ENCODE measurements around the gene SOX6.
A peak's percentile ranks its signal among the peaks of the same experiment; 100 is the strongest.
"Not testable (repeated sequence)": the region's sequence is repeated elsewhere in the genome, so short reads cannot be mapped to it uniquely, and the experiment has no call there.

Gene SOX6

DNA sequence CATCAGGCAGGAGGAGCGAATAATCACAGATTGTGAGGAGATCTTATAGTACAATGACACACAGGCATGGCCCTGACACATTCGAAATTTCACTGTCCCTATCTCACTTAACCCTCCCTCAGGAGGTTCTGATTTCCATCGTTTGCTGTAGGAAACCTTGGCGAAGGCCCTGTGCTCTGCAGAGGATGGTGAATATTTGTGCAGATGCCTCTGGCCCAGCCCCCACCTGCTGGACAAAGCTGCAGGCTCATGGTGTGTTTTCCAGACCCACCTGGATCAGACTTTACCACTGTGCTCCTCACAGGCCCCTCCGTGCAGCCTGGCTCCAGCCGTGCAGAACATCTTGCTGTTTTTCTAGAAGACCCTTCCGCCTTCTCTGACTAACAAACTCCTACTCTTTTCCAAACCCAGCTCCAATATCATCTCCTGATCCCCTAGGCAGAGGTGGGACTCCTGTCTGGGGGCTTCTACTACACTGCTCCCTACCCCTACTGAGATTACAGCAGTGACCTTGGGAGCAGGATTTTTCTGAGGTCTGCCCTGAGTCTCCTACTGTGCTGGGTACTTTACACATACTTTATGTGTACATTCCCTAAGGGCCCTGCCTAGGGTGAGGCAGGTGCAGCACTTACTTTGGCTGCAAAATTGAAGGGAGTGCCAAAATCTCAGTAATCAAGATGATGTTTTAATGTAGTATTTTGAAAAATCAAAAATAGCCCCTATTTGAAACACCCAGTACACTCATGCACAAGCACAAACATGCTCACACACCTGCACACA, 412.7 kb downstream of the SOX6 start:
- no peak for DNase-seq

DNA sequence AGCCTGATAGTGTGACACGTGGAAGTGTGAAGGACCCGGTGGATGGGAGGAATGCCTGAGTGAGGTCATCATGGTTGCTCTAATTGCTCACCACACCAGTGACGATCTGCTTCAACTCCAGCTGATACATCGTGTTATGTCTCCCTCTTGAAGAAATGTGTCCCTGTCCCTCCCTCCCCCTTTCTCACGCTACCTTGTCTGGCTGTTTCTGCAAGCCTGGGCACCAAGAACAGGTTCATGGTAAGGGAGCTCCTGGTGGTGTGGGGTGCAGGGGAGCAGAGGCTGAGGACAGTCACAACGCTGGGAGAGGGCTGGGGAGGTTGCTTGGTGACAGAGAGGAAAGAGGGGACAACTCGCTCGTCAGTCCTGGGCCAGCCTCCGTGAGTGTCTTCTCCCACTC, 413.4 kb downstream of the SOX6 start:
- no peak for DNase-seq

DNA sequence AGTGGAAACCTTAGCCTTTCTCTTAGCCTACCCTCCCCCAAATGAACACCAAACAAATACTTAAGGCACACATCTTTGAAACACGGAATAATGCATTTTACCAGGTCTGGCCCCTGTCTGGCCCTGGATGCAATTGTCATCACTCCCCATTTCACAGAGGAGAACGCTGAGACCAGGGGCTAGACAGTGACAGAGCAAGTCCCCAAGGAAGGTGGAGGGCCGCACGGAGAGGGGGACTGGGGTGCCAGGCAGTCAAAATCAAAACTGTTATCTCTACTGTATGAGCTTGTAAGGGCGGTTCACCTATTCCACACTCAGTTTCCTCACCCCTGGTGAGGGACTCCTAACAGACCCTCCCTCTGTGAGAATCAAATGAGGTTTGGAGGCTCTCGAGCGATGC, 414.2 kb downstream of the SOX6 start:
- no peak for DNase-seq

DNA sequence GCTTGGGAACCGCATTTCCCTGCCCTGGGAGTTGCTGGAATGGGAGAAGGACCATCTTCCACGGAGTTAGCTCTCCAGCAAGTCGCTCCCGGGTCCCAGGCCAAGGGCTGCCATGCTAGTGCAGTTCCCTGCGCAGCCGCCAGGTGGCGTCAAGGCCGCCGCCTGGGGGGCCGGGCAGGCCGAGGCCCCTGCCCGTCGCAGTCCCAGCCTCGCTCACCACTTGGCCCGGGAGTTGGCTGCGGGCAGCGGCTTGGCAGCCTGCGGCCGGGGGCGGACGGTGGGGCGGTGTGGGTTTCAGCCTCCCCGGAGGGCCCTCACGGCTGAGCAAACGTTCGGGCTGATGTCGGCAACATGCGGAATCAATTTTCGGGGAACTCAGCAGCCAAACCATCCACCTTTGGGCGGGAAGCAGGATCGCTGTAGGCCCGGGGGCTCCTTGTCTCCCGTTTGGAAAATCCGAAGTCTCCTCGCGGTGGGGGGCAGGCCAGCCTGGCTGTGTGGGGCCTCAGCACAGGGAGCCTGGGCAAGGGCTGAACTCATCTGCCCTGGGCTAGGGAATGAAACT, 415.1 kb downstream of the SOX6 start:
- peak; percentile 65 for DNase-seq

DNA sequence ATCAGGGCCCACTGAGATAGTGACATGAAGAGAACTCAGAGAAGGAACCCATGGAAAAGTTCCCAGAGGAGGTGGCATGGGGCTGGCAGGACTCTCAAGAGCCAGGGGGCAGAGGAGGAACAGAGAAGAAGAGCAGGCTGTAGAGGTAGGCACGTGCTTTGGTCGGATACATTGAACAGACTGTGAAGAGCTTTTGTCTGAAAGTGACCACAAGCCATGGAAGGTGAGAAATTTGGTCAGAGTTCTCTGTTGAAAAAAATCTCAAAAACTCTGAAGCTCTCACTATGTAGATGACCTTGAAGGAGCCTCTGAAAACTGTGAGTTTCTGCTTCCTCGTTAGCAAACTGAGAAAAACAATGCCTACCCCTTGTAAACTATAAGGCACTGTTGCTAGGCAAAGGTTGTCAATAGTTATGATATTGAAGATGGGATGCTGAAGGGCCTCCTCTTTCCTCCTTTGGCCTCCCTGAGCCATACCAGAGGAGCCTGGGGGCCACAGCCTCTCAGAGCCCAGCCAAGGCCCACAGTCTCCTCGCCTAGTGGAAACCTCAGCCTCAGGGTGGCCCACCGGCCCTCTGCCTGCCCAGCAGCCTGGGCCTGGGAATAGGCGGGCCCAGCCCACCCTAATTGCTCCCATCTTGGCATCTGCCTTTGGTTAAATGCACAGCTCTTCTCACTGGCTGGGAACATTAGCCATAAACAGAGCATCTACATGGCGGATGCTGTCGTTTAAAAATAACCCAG, 415.7 kb downstream of the SOX6 start:
- no peak for DNase-seq

DNA sequence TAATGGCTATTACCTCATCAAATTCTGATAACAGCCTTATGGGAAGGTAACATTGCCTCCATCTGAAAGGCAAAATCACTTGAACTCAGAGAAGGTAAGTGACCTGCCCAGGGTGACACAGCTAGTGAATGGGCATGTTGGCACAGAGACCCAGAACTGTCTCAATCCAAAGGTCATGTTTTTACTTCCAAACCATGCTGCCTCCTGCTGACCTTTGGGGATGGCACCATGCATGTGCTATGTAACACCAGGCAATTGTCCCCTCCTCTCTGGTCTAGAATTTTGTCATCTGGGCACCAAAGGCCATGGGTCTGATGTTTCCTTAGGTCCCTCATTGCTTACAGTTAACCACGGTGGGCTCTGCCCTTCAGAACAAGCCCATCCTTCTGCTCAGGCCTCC, 417.4 kb downstream of the SOX6 start:
- DNase-seq = no peak

DNA sequence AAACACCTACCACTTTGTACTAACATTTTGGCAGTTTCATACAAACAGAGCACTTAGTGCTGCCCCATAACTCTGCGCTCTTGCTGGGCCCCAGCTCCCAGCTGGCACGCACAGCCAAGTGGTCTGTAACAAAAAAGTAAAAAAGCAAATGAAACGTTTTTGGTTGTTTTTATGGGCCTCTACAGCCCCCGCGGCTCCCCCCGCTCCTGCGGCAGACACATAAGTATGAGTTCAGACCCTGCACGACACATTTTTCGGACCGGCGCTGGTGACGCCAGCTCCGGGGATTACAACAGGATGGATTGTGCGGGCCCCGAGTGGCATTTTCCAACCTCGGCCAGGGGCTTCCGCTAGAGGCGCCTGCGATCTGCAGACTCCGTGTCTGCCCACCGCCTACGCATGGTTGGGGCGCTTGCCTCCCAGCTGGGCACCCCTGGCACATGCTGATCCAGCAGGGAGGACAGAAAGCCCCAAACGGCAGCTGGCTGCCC, 418.2 kb downstream of the SOX6 start:
- no peak for DNase-seq

DNA sequence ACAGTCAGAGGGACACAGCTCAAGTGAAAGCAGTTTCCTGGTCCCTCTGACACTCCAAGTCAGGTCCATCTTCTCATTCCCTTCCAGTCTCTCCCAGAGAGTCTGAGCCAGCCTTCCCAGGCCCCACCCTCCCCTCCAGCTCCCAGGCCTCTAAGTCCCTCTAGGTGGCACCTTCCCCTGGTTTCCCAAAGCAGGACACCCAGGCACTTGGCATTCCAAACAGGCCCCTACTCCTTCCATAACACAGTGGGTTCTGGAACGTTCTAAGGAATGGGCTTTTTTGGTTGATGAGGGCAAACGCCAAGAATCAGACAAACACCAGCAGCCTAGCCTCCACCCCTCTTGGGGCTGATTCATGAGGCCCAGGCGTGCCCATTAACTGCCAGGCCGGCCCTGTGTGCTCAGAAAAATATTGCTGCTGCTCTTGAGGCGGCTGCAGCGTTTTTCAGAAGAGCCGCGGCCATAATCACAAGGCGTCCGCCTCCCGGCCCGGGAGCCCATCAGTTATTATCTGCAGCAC, 418.7 kb downstream of the SOX6 start:
- DNase-seq = no peak

DNA sequence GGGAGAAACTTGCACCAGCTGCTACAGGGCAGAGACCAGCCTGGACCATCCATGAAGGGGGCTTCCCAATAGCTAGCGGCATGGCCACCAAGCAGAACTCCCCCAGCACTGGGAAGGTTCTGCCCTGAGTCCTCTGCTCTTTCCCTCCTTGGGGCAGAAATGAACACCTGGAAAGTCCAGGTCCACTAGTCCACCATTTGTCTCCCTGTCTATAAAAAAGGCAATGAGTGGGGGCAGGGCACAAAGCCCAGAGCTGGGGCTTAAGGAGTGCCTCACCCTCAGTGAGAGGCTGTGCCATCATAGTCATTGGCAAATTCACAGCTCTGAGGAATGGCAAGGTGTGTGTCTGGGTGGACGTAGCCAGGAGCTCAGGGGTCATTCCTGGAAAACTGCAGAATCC, 420.3 kb downstream of the SOX6 start:
- no peak for DNase-seq

DNA sequence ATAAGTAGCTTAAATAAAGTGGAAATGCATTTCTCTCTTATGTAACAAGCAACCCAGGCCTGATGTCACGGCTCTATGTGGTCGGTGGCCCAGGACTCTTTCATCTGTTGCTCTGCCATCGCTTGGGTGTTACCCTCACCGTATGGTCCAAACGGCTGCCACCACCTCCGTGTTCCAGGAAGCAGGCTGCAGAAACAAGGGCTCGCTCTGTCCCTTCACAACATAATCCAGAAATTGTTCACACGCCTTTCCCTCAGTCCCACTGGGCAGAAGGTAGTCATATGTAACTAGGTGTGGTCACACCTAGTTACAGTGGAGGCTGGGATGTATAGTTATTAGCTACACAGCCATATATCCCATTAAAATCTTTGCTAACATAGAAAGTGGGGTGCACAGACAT, 421.0 kb downstream of the SOX6 start:
- DNase-seq = no peak

DNA sequence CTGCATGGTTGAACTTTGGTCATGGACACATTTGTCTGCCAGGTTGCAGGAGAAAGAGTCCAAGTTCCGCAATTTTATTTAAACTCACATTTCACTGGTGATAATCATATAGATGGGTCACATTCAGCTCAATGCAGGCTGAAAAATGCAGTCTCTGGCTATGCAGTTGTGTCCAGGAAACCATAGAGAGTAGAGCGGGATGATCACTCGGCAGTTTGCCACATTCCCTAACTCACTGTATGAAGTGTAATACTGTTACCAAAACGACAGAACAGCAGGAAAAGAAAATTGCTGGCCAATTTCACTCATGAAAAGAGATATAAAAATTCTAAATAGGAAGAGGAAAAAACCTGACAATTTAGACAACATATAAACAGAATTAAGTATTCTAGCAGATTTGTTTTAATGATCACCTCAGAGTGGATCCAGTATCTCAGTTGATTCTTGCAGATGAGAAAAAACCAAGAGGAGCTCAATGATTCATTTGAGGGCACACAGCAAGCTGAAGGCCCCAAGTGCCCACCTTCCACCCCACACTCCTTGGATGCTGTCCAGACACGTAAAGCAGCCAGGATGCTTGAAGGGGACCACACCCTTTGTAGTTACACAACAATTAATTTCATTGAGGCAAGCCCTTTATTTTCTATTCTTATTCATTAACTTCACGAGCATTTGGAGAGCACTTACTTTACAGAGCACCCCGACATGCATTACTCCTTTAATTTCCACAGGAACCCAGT, 422.3 kb downstream of the SOX6 start:
- DNase-seq = no peak

DNA sequence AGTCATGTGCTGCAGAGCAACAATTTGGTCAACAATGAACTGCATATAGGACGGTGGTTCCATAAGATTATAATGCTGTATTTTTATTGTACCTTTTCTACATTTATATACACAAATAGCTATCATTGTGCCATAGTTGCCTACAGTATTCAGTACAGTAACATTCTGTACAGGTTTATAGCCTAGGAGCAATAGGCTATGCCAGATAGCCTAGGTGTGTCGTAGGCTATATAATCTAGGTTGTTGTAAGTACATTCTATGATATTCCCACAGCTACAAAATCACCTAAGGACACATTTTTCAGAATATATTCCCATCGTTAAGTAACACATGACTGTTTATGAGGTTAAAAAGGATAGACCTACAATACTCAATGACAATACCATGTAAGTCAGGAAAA, 423.9 kb downstream of the SOX6 start:
- DNase-seq = no peak

DNA sequence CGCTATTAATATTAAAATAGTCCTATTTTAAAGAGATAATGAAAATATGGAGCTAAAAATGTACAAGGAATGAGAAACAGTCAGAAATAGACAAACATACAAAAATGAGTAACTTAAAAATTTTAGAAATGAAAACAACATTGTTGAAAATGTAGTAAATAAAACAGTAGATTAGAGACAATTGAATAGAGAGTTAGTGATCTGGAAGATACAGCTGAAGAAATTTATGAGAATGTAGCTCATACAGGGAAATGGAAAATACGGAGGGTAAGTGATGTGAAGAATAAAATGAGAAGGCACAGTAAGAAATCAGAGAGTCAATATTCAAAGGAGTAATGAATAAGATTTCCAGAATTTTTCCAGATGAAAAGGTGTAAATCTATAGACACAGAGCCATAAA, 424.8 kb downstream of the SOX6 start:
- DNase-seq = no peak

DNA sequence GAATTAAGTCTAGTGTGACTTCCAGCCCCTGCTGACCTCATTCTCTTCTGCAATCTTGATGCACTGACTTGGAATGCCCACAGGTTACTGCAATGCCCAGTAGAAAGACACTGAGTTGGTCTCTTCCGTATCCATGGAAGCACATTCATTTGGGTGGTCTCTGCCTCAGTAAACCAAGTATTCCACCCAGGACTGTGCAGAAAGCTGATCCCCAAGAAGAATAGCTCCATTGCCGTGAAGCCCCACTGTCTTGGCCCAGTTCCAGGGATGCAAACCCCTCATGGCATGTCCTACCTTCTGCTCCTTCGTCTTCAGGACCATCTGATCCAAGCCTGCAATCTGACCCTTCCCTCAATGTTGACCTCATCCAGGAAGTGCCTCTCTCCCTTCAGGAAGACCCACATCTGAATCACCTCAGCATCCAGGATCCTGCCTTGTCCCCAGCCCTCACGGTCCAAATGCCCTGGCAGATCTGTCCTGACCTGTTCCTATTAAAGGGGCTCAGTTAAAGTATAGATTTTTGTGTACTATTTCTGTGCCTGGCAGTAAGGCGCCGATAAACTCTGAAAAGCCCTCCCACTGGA, 425.8 kb downstream of the SOX6 start:
- no peak for DNase-seq

DNA sequence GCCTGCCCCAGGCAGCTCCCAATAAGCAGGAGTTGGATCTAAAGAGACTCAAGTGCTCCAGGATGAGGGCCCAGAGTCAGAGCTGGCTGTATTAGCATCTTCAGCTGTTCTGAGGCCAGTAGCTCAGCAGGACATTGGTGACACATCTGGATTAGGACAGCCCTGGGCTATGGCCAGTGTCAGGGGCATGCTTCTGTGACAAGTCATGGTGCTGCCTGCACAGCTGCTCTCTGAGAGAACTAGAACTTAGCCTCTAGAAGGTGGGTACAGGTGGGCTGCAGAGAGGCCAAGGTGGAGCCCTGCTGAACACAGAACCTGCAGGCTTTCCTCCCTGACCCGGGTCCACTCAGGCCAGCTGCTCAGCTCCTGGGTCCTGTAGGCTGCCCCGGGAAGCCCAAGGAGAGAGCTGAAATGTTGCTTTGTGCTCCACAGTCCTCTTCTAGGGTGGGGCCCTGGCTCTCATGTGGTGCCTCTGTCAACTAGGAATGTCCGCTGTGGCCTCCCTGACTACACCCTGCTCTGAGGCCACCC, 426.9 kb downstream of the SOX6 start:
- no peak for DNase-seq

DNA sequence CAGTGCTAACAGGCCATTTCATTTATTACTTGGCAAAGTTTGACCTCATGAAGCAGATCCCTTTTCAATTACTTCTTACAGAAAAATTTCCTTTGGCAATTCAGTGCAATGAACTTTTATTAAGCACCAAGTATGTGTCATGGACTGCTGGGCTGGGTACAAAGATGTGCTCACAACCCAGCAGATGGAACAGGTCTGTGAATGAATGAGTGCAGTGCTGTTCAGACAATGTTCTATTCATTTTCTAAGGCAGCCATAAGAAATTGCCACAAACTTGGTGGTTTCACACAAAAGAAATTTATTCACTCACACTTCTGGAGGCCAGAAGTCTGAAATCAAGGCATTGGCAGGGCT, 428.5 kb downstream of the SOX6 start:
- no peak for DNase-seq

DNA sequence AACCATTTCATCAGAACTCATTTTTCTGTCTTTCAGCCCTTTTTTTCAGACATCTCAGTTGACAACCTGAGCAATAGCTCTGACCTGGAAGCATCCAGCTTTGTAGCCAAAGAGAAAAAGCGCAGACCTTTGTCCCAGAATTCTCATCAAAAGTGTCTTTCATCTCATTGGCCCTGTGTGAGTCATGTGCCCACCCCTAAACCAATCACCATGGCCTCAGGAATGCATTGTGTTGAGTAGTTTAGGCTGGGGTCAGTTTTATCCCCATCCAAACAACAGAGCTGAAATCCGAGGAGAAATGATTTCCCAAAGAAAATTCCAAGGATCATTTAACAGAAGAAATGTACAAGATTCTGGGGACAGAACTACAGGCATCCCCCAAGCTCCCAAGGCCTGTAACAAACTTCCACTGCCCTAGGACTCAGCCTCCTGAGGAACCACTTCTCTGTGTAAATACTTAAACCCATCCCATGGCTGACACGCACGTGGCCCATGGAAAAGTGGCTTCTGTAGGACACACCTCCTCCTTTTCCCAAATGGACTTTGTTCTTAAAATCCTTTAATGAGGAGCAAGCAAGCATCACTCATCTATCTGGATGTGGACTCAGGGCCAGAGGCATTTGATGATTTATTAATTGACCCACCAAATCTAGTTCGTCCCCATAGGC, 429.0 kb downstream of the SOX6 start:
- no peak for DNase-seq

DNA sequence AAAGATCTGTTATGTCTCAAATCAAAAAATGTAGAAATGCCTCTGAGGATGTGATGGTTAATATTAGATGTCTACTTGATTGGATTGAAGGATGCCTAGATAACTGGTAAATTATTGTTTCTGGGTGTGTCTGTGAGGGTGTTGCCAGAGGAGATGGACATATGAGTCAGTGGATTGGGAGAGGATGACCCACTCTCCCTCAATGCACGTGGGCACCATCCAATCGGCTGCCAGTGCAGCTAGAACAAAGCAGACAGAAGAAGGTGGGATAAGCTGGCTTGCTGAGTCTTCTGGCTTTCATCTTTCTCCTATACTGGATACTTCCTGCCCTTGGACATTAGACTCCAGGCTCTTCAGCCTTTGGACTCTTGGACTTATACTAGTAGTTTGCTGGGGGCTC, 430.3 kb downstream of the SOX6 start:
- DNase-seq = no peak

DNA sequence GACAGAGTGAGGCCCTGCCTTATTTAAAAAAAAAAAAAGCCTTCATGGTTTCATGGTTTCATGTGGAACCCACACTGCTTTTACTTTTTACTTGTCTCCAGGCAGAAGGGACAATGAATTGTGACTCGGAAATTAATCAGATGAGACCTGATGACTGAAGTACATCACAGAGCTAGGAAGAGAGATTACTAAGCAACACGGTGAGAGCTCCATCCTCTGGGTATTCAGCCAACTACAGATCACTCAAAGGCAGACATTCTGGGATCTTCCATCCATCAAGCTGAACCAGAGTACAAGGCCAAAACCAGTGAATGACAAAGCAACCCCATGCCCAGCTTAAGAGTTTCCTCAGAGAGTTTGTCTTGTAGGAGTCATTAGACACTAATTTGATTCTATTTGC, 433.2 kb downstream of the SOX6 start:
- peak; percentile 11 for DNase-seq

DNA sequence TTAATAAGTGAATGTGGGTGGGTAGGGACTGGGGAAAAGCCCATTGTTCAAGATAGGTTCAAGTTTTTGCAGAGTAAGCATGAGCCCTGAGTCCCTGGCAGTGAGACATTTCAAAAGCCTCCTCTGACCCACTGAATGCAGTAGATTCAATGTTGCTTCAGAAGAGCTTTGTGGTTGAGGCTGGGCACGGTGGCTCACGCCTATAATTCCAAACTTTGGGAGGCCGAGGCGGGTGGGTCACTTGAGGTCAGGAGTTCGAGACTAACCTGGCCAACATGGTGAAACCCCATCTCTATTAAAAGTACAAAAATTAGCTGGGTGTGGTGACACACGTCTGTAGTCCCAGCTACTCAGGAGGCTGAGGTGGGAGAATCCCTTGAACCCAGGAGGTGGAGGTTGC, 433.6 kb downstream of the SOX6 start:
- DNase-seq = not testable (repeated sequence)

DNA sequence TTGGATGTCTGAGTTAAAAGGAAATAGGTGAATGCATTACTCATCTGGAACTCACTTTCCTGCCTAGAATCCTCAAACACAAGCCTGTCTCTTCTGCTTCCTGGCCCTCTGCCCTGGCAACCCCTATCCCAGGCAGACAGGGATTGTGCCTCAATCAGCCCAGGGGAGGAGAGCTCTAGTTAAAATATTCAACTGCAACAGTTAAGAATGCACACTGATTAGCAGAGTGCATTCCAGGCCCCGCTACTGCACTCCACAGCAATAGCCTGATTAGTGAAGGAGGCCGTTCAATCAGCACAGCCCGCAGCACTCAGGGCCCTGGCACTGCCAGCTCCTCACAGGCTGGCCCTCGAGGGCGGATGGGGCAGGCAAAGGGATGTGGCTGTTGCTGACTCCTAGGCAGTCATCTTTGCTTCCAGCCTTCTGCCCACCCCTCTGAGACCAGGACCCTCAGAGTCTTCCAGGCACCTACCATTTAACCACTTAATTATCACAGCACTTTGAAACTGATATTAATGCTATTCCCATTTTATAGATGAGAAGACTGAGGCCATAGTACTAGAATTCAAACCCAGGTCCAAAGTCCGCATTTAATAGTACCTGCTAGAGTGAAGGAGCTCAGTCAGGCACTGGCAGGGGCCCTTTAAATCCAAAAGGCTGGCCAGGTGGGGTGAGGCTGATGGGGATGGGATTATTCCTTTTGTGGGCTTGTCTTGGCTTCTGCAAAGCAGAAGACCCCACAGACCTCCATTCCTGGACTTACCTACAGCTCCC, 435.3 kb downstream of the SOX6 start:
- DNase-seq = peak; percentile 12
